HEK293 (cell line): ENCODE measurements around the gene MYCBPAP.

ENCODE experiments used
- KLF10 ChIP-seq: fragments of 450-650 bp; IDR thresholded peaks from 2 replicates; pipeline ENCODE4 v1.5.1; 2018; ENCODE audit warnings: missing biosample characterization, mild to moderate bottlenecking, missing genetic modification characterization
- ZNF174 ChIP-seq: fragments of 450-650 bp; formaldehyde crosslinking; IDR thresholded peaks from 2 replicates; pipeline ENCODE4 v1.5.0; 2017; ENCODE audit warnings: missing biosample characterization, mild to moderate bottlenecking, missing genetic modification characterization
- TF ChIP-seq, protein P1 (sequence below): fragments of 450-650 bp; formaldehyde crosslinking; IDR thresholded peaks from 2 replicates; pipeline ENCODE4 v1.5.1; 2016; ENCODE audit warnings: missing biosample characterization, missing genetic modification characterization

DNA sequence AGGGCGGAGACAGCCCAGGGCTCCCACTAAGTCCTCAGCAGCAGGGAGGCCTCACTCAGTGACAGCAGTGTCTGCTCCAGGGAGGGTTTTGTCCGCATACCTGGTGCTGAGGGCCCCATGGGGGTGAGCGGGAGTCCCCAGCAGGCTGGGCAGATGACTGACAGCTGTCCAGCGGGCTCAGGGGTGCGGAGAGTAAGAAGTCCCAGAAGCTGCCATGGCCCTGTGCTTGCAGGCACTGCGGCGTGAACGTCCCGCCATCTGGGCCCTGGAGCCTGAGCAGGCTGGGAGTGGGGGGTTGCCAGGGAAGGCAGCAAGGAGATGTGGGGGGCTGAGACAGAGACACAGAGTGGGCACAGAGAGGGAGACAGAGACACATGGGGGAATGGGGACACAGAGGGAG, 72.4 kb downstream of the MYCBPAP start:
- TF ChIP-seq, protein P1, sequence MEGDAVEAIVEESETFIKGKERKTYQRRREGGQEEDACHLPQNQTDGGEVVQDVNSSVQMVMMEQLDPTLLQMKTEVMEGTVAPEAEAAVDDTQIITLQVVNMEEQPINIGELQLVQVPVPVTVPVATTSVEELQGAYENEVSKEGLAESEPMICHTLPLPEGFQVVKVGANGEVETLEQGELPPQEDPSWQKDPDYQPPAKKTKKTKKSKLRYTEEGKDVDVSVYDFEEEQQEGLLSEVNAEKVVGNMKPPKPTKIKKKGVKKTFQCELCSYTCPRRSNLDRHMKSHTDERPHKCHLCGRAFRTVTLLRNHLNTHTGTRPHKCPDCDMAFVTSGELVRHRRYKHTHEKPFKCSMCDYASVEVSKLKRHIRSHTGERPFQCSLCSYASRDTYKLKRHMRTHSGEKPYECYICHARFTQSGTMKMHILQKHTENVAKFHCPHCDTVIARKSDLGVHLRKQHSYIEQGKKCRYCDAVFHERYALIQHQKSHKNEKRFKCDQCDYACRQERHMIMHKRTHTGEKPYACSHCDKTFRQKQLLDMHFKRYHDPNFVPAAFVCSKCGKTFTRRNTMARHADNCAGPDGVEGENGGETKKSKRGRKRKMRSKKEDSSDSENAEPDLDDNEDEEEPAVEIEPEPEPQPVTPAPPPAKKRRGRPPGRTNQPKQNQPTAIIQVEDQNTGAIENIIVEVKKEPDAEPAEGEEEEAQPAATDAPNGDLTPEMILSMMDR (tag by site-specific recombination): no peak
- TF ChIP-seq ZNF174 (tag by site-specific recombination): no peak
- TF ChIP-seq KLF10: no peak
